WTC11 (cell line): ENCODE measurements around the gene PCDHGA8. TPM values are rescaled to one million over a fixed set of nuclear protein-coding genes. Genes with fewer than 3 reads are reported as not detected.

Experiments used
- ATAC-seq: fragments of 200-7000 bp; cut with Tn5 transposase; 2 replicates; pipeline ENCODE4 v1.10.0; 2021; ENCODE audit warnings: mild to moderate bottlenecking, moderate library complexity
- CTCF ChIA-PET: fragments of 300-600 bp; sonication (Branson Sonifier 250); formaldehyde crosslinking; loops from one replicate; lab custom pipeline; 2021; ENCODE audit warnings: antibody characterized with exemption; lab: Charles Lee
- POLR2A ChIA-PET: fragments of 350-600 bp; sonication (Branson Sonifier 250); formaldehyde crosslinking; loops from one replicate; lab custom pipeline; 2021; ENCODE audit warnings: antibody characterized with exemption; lab: Charles Lee
- DNase-seq: peaks from one replicate; pipeline ENCODE4 v3.0.0; 2021; ENCODE audit warnings: low spot score
- H3K27ac Mint-ChIP-seq: 2 replicates; pipeline ENCODE4 v1.8.0; 2021; ENCODE audit warnings: mixed read lengths
- H3K27me3 Mint-ChIP-seq: 2 replicates; pipeline ENCODE4 v1.8.0; 2021; ENCODE audit warnings: low read depth, mild to moderate bottlenecking, moderate library complexity, mixed read lengths
- H3K36me3 Mint-ChIP-seq: 2 replicates; pipeline ENCODE4 v1.8.0; 2021; ENCODE audit warnings: mixed read lengths
- H3K4me1 Mint-ChIP-seq: 2 replicates; pipeline ENCODE4 v1.8.0; 2022; ENCODE audit warnings: mixed read lengths
- H3K4me3 Mint-ChIP-seq: 2 replicates; pipeline ENCODE4 v1.8.0; 2021; ENCODE audit warnings: mild to moderate bottlenecking, moderate library complexity, mixed read lengths
- H3K9me3 Mint-ChIP-seq: 2 replicates; pipeline ENCODE4 v1.8.0; 2021; ENCODE audit warnings: mixed read lengths
- CREM ChIP-seq: sonication (generic); formaldehyde crosslinking; IDR thresholded peaks from 2 replicates; pipeline ENCODE4 v1.8.1; 2022; ENCODE audit warnings: mild to moderate bottlenecking, missing genetic modification reagents, moderate library complexity
- CTCF ChIP-seq: fragments of 200-600 bp; IDR thresholded peaks from 2 replicates; pipeline ENCODE4 v1.8.0; 2022; ENCODE audit warnings: antibody characterized with exemption
- E2F5 ChIP-seq: sonication (generic); formaldehyde crosslinking; IDR thresholded peaks from 2 replicates; pipeline ENCODE4 v1.8.1; 2022; ENCODE audit warnings: mild to moderate bottlenecking, moderate library complexity, missing genetic modification reagents
- ETV6 ChIP-seq: sonication (generic); formaldehyde crosslinking; IDR thresholded peaks from 2 replicates; pipeline ENCODE4 v1.8.1; 2022; ENCODE audit warnings: mild to moderate bottlenecking, missing genetic modification reagents
- FOXP4 ChIP-seq: sonication (generic); formaldehyde crosslinking; IDR thresholded peaks from 2 replicates; pipeline ENCODE4 v1.8.0; 2022; ENCODE audit warnings: mild to moderate bottlenecking, missing genetic modification reagents
- GRHL2 ChIP-seq: fragments of 250-450 bp; sonication (Bioruptor Pico); IDR thresholded peaks from 2 replicates; pipeline ENCODE4 v1.8.0; 2022; ENCODE audit warnings: mild to moderate bottlenecking, moderate library complexity; ENCODE audit not compliant: insufficient replicate concordance, severe bottlenecking
- IRF1 ChIP-seq: sonication (generic); formaldehyde crosslinking; IDR thresholded peaks from 2 replicates; pipeline ENCODE4 v1.8.0; 2023; ENCODE audit warnings: missing genetic modification reagents
- JUN ChIP-seq: sonication (generic); formaldehyde crosslinking; IDR thresholded peaks from 2 replicates; pipeline ENCODE4 v1.8.0; 2023; ENCODE audit warnings: mild to moderate bottlenecking, missing genetic modification reagents
- MXD4 ChIP-seq: fragments of 250-450 bp; sonication (Bioruptor Pico); IDR thresholded peaks from 2 replicates; pipeline ENCODE4 v1.8.0; 2021; ENCODE audit warnings: mild to moderate bottlenecking, moderate library complexity, borderline replicate concordance
- NFATC4 ChIP-seq: fragments of 250-450 bp; sonication (Bioruptor Pico); IDR thresholded peaks from 2 replicates; pipeline ENCODE4 v1.9.0; 2021; ENCODE audit warnings: mild to moderate bottlenecking
- PRRX2 ChIP-seq: fragments of 250-450 bp; sonication (Bioruptor Pico); IDR thresholded peaks from 2 replicates; pipeline ENCODE4 v1.8.0; 2021; ENCODE audit warnings: mild to moderate bottlenecking
- RORB ChIP-seq: fragments of 250-450 bp; sonication (Bioruptor Pico); IDR thresholded peaks from 2 replicates; pipeline ENCODE4 v1.9.0; 2021; ENCODE audit warnings: mild to moderate bottlenecking
- TEAD1 ChIP-seq: sonication (generic); formaldehyde crosslinking; IDR thresholded peaks from 2 replicates; pipeline ENCODE4 v1.8.0; 2022; ENCODE audit warnings: mild to moderate bottlenecking, missing genetic modification reagents
- ZNF281 ChIP-seq: sonication (generic); formaldehyde crosslinking; IDR thresholded peaks from 2 replicates; pipeline ENCODE4 v1.8.0; 2023; ENCODE audit warnings: mild to moderate bottlenecking, missing genetic modification reagents
- ZNF671 ChIP-seq: fragments of 250-450 bp; sonication (Bioruptor Pico); IDR thresholded peaks from 2 replicates; pipeline ENCODE4 v1.8.0; 2021; ENCODE audit warnings: mild to moderate bottlenecking
- total RNA-seq: library from RNA; stranded (reverse); gene quantifications from 3 replicates; pipeline ENCODE4 v1.2.3, GENCODE V29; 2021

PCDHGA8 gene
- total RNA-seq, 1 experiment from 2014 or later = 2.1 TPM

GRCh38 chr5:141419074-141419880 is 26.8 kb downstream of the PCDHGA8 start:
- peaks cover 36% of the 10 kb centered on the region for H3K9me3 Mint-ChIP-seq
- H3K4me1 Mint-ChIP-seq = peaks cover 34% of the 10 kb centered on the region
- ATAC-seq = no peak
- DNase-seq = no peak
- ChIA-PET CTCF (interaction anchor here (0.6 to 3.6 kb wide), 15 partner anchors 11 to 145 kb away, joined by 4 to 131 read pairs (median 14); partner anchors contain the start of genes PCDHGA12, PCDHGA9 and PCDHGC3), POLR2A (interaction anchor here (1.4 kb wide), 1 partner anchor 145 kb away, joined by 4 read pairs; no protein-coding TSS in a partner anchor)
- H3K27me3 Mint-ChIP-seq = peaks cover 17% of the 10 kb centered on the region
- TF ChIP-seq NFATC4 (CRISPR knock-in tag) = no peak
- TF ChIP-seq MXD4 (CRISPR knock-in tag) = no peak
- TF ChIP-seq ZNF281 = no peak
- no peak for TF ChIP-seq E2F5
- no peak for TF ChIP-seq CREM
- TF ChIP-seq TEAD1 = no peak
- TF ChIP-seq GRHL2 (CRISPR knock-in tag) = no peak
- no peak for TF ChIP-seq PRRX2 (CRISPR knock-in tag)
- no peak for TF ChIP-seq JUN (CRISPR knock-in tag)
- no peak for TF ChIP-seq ZNF671 (CRISPR knock-in tag)
- no peak for TF ChIP-seq RORB (CRISPR knock-in tag)
- no peak for TF ChIP-seq FOXP4 (CRISPR knock-in tag)
- H3K36me3 Mint-ChIP-seq = peaks cover 61% of the 10 kb centered on the region
- H3K27ac Mint-ChIP-seq = no peak overlapping the region
- H3K4me3 Mint-ChIP-seq = peak overlapping the region; percentile 91

- ChIA-PET CTCF (interaction anchor here (0.6 to 3.6 kb wide), 50 partner anchors 8 to 326 kb away, joined by 3 to 131 read pairs (median 6); partner anchors contain the start of genes DIAPH1, PCDHB10, PCDHB11 and PCDHB14), POLR2A (interaction anchor here (0.8 to 1.4 kb wide), 4 partner anchors 88 to 143 kb away, joined by 3 to 4 read pairs (median 3); no protein-coding TSS in a partner anchor)
- DNase-seq (peak; percentile 77), ATAC-seq (peak; percentile 52)
- peak within 1 kb of the TSS; percentile 81 for H3K4me3 Mint-ChIP-seq
- peak within 1 kb of the TSS; percentile 47 for H3K27ac Mint-ChIP-seq
- H3K4me1 Mint-ChIP-seq = peaks cover 26% of the 10 kb centered on the region
- H3K36me3 Mint-ChIP-seq = peaks cover 61% of the 10 kb centered on the region
- H3K9me3 Mint-ChIP-seq = peaks cover 35% of the 10 kb centered on the region
- peaks cover 14% of the 10 kb centered on the region for H3K27me3 Mint-ChIP-seq
- TF ChIP-seq CTCF (peak; percentile 68), IRF1 (CRISPR knock-in tag) (no peak), NFATC4 (CRISPR knock-in tag) (no peak), ETV6 (no peak)
- TF ChIP-seq, all 79 proteins: peak for 1
These were observed 28.5 kb downstream of the PCDHGA8 start, which contains the start of gene PCDHGA11 for GRCh38 chr5:141420855-141421488. Gene PCDHGA11 (plus strand): TSS chr5:141421051. CDS start chr5:141421228, 177 bp downstream.
